Subcutaneous abdominal adipose tissue (tissue), 5 donors: ENCODE results near the gene EFHB.

Source experiments
- H3K27ac ChIP-seq: one replicate; pipeline ENCODE4 v1.7.0; 2013; ENCODE audit warnings: low read depth, mild to moderate bottlenecking, inconsistent platforms, low read length, moderate library complexity
- H3K27me3 ChIP-seq, 5 donors: one replicate each; pipeline ENCODE4 v1.7.0; 2013; ENCODE audit warnings: low read length in 5 of 5, inconsistent platforms in 1 of 5; ENCODE audit not compliant: control insufficient read depth in 5 of 5, insufficient read depth in 4 of 5
- H3K36me3 ChIP-seq, 5 donors: one replicate each; pipeline ENCODE4 v1.7.0; 2013; ENCODE audit warnings: low read length in 5 of 5; ENCODE audit not compliant: control insufficient read depth in 5 of 5, insufficient read depth in 5 of 5
- H3K4me1 ChIP-seq, 5 donors: one replicate each; pipeline ENCODE4 v1.7.0; 2013; ENCODE audit warnings: low read length in 5 of 5, mild to moderate bottlenecking in 3 of 5, moderate library complexity in 1 of 5; ENCODE audit not compliant: control insufficient read depth in 5 of 5, insufficient read depth in 5 of 5
- H3K4me3 ChIP-seq, 5 donors: one replicate each; pipeline ENCODE4 v1.7.0; 2013; ENCODE audit warnings: low read length in 5 of 5, low read depth in 1 of 5
- H3K9ac ChIP-seq, 5 donors: one replicate each; pipeline ENCODE4 v1.7.0; 2013; ENCODE audit warnings: low read length in 5 of 5, mild to moderate bottlenecking in 4 of 5, moderate library complexity in 3 of 5
- H3K9me3 ChIP-seq, 5 donors: one replicate each; pipeline ENCODE4 v1.7.0; 2013; ENCODE audit warnings: low read length in 5 of 5; ENCODE audit not compliant: control insufficient read depth in 5 of 5
- donor health status: healthy.
- donor health status: healthy.
- donor health status: healthy.
- donor health status: healthy.
- donor health status: healthy.

EFHB gene

DNA sequence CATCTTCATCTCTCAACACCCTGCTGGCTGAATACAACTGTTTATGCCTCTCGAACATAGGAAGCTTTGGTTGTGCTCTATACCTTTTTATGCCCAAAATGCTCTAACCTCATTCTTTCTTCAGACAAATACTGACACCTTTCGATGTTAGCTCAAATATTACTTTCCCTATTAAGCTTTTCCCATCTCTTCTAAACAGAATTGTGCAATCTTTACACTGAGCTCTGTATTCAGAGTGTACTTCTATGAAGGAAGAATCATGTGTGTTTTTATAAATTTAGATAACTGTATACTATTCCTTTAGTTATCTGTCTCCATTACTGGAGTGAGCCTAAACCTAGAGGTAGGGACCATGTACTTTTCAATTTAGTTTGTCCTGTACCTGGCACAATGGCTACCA is 1.6 kb downstream of the EFHB start:
- peaks cover 0 to 2% (median 0%) of the 10 kb centered on the region in 5 donors for H3K4me1 ChIP-seq
- no peak overlapping the region for H3K4me3 ChIP-seq
- no peaks in the 10 kb centered on the region for H3K9me3 ChIP-seq
- H3K36me3 ChIP-seq: no peaks in the 10 kb centered on the region
- H3K9ac ChIP-seq: no peak overlapping the region
- peaks cover 0 to 4% (median 2%) of the 10 kb centered on the region in 5 donors for H3K27me3 ChIP-seq
- no peak overlapping the region for H3K27ac ChIP-seq

GRCh38 chr3:19931767-19932188 is 2.2 kb downstream of the EFHB start:
- Histone ChIP-seq H3K27ac (no peak overlapping the region), H3K4me1 (peaks cover 0 to 2% (median 0%) of the 10 kb centered on the region in 5 donors), H3K36me3 (no peaks in the 10 kb centered on the region), H3K9ac (no peak overlapping the region), H3K4me3 (no peak overlapping the region), H3K27me3 (peaks cover 0 to 4% (median 2%) of the 10 kb centered on the region in 5 donors), H3K9me3 (no peaks in the 10 kb centered on the region)

GRCh38 chr3:19931180-19931692 is 2.8 kb downstream of the EFHB start:
- peaks cover 0 to 4% (median 2%) of the 10 kb centered on the region in 5 donors for H3K27me3 ChIP-seq
- H3K4me3 ChIP-seq: no peak overlapping the region
- H3K9ac ChIP-seq: no peak overlapping the region
- H3K36me3 ChIP-seq: no peaks in the 10 kb centered on the region
- H3K27ac ChIP-seq: no peak overlapping the region
- H3K9me3 ChIP-seq: no peaks in the 10 kb centered on the region
- H3K4me1 ChIP-seq: peaks cover 0 to 2% (median 0%) of the 10 kb centered on the region in 5 donors

GRCh38 chr3:19920401-19921080 is 13.5 kb downstream of the EFHB start:
- no peak overlapping the region for H3K4me3 ChIP-seq
- no peak overlapping the region for H3K9ac ChIP-seq
- peaks cover 0 to 6% (median 0%) of the 10 kb centered on the region in 5 donors for H3K36me3 ChIP-seq
- no peaks in the 10 kb centered on the region for H3K9me3 ChIP-seq
- no peak overlapping the region for H3K27ac ChIP-seq
- H3K4me1 ChIP-seq: no peaks in the 10 kb centered on the region
- H3K27me3 ChIP-seq: no peaks in the 10 kb centered on the region

GRCh38 chr3:19917167-19917566 is 16.9 kb downstream of the EFHB start:
- H3K9me3 ChIP-seq: peaks cover 0 to 5% (median 0%) of the 10 kb centered on the region in 5 donors
- no peaks in the 10 kb centered on the region for H3K4me1 ChIP-seq
- no peak overlapping the region for H3K9ac ChIP-seq
- H3K36me3 ChIP-seq: peaks cover 0 to 7% (median 0%) of the 10 kb centered on the region in 5 donors
- no peak overlapping the region for H3K27ac ChIP-seq
- H3K27me3 ChIP-seq: no peaks in the 10 kb centered on the region
- no peak overlapping the region for H3K4me3 ChIP-seq

DNA sequence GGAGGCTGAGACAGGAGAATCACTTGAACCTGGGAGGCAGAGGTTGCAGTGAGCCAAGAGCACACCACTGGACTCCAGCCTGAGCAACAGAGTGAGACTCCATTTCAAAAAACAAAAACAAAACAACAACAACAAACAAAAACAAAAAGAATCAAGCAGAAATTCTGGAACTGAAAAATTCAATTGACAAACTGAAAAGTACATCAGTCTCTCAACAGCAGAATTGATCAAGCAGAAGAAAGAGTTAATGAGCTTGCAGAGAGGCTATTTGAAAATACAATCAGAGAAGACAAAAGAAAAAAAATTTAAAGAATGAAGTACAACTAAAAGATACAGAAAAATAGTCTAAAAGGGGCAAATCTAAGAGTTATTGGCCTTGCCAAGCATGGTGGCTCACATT is 22.6 kb downstream of the EFHB start:
- Histone ChIP-seq H3K27ac (no peak overlapping the region), H3K4me1 (no peaks in the 10 kb centered on the region), H3K4me3 (no peak overlapping the region), H3K27me3 (no peaks in the 10 kb centered on the region), H3K36me3 (peaks cover 0 to 5% (median 0%) of the 10 kb centered on the region in 5 donors), H3K9ac (no peak overlapping the region), H3K9me3 (peaks cover 0 to 9% (median 0%) of the 10 kb centered on the region in 5 donors)

- Histone ChIP-seq H3K27ac (no peak overlapping the region), H3K4me1 (no peaks in the 10 kb centered on the region), H3K27me3 (no peaks in the 10 kb centered on the region), H3K4me3 (no peak overlapping the region), H3K9me3 (peaks cover 0 to 3% (median 0%) of the 10 kb centered on the region in 5 donors), H3K9ac (no peak overlapping the region), H3K36me3 (peaks cover 0 to 3% (median 0%) of the 10 kb centered on the region in 5 donors)
Measured at GRCh38 chr3:19907523-19907922, 26.5 kb downstream of the EFHB start.

DNA sequence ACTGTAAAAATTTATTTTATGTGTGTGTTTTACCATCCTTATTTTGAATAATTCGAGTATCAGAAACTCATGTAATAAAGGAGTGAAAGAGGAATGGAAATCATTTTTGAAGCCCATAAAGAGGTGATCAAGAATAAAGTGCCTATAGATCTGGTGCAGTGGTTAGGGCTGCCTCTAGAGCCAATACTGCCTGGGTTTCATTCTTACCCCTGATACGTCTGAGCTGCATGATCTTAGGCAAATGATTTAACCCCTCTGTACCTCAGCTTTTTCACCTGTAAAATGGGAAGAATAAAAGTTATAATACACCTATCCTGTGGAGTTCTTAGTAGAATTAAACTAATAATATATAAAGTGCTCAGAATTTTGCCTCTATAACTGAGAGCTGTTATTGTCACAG is 30.4 kb downstream of the EFHB start:
- Histone ChIP-seq H3K9ac (no peak overlapping the region), H3K27ac (no peak overlapping the region), H3K27me3 (no peaks in the 10 kb centered on the region), H3K4me1 (no peaks in the 10 kb centered on the region), H3K9me3 (peaks cover 0 to 3% (median 0%) of the 10 kb centered on the region in 5 donors), H3K36me3 (no peaks in the 10 kb centered on the region), H3K4me3 (no peak overlapping the region)

DNA sequence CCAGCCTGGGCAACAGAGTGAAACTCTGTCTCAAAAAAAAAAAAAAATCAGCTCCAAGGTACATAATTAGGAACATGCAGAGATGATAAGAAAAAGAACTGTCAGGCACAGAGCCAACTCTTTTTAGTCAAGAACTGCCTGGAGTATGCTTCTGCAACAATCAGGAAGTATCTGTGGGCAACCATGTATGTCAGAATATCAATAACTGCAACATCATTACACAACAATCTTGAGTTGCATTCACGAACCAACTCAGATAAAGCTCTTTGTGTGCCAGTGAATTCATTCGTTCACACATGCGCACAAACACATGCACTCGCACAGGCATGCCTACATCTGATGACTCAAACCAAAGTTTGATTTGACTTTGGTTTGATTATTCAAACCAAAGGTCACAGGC is 32.1 kb downstream of the EFHB start:
- Histone ChIP-seq H3K36me3 (no peaks in the 10 kb centered on the region), H3K4me3 (no peak overlapping the region), H3K9me3 (peaks cover 0 to 3% (median 0%) of the 10 kb centered on the region in 5 donors)

DNA sequence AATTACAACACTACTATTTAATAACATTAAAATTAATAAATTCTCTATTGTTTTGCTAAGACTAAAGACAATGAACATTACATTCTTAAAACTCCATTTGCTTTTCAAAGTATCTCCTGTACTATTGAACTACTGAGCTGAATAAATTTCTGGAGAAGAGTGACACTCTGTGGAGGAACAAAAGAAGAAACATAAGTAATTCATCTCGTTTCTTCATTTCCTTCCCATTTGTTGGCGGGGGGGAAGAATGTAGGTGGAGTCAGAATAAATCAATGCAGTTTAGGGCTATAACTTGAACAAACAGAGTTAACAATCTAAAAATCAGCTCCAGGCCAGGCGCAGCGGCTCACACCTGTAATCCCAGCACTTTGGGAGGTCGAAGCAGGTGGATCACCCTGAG is 32.7 kb downstream of the EFHB start:
- Histone ChIP-seq H3K27ac (no peak overlapping the region), H3K4me1 (no peaks in the 10 kb centered on the region)

More for the DNA sequence above, 32.1 kb downstream of the EFHB start:
- Histone ChIP-seq H3K27ac (no peak overlapping the region), H3K27me3 (no peaks in the 10 kb centered on the region), H3K9ac (no peak overlapping the region), H3K4me1 (no peaks in the 10 kb centered on the region)

More for the DNA sequence above, 32.7 kb downstream of the EFHB start:
- H3K4me3 ChIP-seq: no peak overlapping the region
- no peaks in the 10 kb centered on the region for H3K27me3 ChIP-seq
- peaks cover 0 to 3% (median 0%) of the 10 kb centered on the region in 5 donors for H3K36me3 ChIP-seq
- no peaks in the 10 kb centered on the region for H3K9me3 ChIP-seq
- H3K9ac ChIP-seq: no peak overlapping the region
